ENCODE data around the gene CNOT8.

DNA sequence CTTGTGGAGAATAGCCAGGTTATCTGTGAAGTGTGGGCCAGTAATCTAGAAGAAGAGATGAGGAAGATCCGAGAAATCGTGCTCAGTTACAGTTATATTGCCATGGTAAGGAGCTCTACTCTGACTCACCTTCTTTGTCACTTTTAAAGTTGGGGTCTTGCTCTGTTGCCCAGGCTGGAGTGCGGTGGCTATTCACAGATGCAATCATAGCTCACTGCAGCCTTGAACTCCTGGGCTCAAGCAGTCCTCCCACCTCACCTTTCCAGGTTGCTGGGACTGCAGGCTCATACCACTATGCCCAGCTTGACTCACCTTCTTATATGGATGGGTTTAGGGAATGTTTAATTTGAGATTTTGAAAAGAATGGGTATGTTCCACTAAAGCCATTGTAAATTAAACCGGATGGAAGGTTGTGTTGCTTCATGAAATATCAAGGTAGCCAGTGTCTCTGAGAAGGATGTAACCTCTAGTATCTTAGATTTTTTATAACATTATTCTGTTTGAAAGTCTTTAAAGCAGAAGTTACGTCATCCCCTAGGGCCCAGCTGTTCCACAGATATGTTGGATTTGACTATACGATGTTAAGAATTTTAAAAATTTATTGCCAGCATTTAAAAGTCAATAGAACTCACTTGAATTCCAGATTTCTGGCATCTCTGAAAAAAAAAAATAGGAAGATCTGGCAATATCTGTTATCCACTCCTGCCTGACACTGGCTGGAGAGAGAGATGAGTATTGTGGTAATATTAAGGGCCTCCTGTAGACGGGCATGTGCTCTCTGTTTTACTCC, 5.1 kb downstream of the CNOT8 start:
- no peak for TF ChIP-seq EP300 (IDR thresholded peaks at IDR 0.05; ENCODE audit: borderline replicate concordance)
- TF ChIP-seq YY1 (IDR thresholded peaks at IDR 0.05; ENCODE audit: low read depth): no peak
